ENCODE measurements around the gene NFASC.

NFASC gene

DNA sequence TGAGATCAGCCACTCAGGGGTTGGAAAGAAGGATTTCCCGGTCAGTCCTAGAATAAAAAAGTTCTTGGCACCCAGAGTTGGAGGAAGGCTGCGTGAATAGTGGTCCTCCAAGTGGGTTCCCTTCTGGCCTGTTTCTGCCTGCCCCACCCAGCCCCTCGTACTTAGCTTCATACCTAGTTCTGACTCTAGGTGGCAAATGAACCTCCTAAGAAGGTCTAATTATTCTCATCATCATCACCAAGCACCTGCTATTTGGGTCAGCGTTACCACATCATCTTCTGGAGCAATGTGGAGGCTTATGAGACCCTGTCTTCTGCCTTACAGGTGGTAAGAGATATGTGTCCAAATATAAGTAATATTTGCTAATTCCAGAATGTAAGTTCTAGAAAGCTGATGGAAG is 35.9 kb upstream of the NFASC start:
- CTCF ChIA-PET: interaction anchor here (1.2 kb wide), 1 partner anchor 107 kb away, joined by 3 read pairs; no protein-coding TSS in a partner anchor
- Histone ChIP-seq H3K9me3 (ENCODE audit: control insufficient read depth, insufficient read depth, low read depth, low read length) (no peaks in the 10 kb centered on the region), H3K4me1 (ENCODE audit: control insufficient read depth, insufficient read depth, low read length) (no peaks in the 10 kb centered on the region), H3K4me3 (ENCODE audit: low read depth, low read length) (no peak overlapping the region), H3K36me3 (ENCODE audit: control insufficient read depth in 2 of 2, insufficient read depth in 1 of 2, low read length in 2 of 2) (no peaks in the 10 kb centered on the region), H3K27ac (ENCODE audit: extremely low read depth, low read depth, low read length) (no peak overlapping the region)
- POLR2A ChIA-PET: no interaction called here
- TF ChIP-seq ZNF843 (tag by site-specific recombination; IDR thresholded peaks at IDR 0.05) (no peak), ZNF777 (tag by site-specific recombination; IDR thresholded peaks at IDR 0.05; ENCODE audit: borderline replicate concordance) (no peak), BCL11A (tag by site-specific recombination; IDR thresholded peaks at IDR 0.05; ENCODE audit: low read depth) (no peak), ZNF112 (tag by site-specific recombination; IDR thresholded peaks at IDR 0.05) (no peak), ZNF629 (tag by site-specific recombination; IDR thresholded peaks at IDR 0.05) (no peak), ZNF214 (tag by site-specific recombination; IDR thresholded peaks at IDR 0.05; ENCODE audit: borderline replicate concordance) (no peak), KLF16 (tag by site-specific recombination; IDR thresholded peaks at IDR 0.05) (no peak), ZNF776 (tag by site-specific recombination; IDR thresholded peaks at IDR 0.05; ENCODE audit: borderline replicate concordance) (no peak)
- TF ChIP-seq, protein P1, sequence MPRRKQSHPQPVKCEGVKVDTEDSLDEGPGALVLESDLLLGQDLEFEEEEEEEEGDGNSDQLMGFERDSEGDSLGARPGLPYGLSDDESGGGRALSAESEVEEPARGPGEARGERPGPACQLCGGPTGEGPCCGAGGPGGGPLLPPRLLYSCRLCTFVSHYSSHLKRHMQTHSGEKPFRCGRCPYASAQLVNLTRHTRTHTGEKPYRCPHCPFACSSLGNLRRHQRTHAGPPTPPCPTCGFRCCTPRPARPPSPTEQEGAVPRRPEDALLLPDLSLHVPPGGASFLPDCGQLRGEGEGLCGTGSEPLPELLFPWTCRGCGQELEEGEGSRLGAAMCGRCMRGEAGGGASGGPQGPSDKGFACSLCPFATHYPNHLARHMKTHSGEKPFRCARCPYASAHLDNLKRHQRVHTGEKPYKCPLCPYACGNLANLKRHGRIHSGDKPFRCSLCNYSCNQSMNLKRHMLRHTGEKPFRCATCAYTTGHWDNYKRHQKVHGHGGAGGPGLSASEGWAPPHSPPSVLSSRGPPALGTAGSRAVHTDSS (tag by site-specific recombination; IDR thresholded peaks at IDR 0.05): no peak
- TF ChIP-seq, protein P2, sequence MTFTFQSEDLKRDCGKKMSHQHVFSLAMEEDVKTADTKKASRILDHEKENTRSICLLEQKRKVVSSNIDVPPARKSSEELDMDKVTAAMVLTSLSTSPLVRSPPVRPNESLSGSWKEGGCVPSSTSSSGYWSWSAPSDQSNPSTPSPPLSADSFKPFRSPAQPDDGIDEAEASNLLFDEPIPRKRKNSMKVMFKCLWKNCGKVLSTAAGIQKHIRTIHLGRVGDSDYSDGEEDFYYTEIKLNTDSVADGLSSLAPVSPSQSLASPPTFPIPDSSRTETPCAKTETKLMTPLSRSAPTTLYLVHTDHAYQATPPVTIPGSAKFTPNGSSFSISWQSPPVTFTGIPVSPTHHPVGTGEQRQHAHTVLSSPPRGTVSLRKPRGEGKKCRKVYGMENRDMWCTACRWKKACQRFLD (tag by site-specific recombination; IDR thresholded peaks at IDR 0.05): no peak
- TF ChIP-seq, protein P3, sequence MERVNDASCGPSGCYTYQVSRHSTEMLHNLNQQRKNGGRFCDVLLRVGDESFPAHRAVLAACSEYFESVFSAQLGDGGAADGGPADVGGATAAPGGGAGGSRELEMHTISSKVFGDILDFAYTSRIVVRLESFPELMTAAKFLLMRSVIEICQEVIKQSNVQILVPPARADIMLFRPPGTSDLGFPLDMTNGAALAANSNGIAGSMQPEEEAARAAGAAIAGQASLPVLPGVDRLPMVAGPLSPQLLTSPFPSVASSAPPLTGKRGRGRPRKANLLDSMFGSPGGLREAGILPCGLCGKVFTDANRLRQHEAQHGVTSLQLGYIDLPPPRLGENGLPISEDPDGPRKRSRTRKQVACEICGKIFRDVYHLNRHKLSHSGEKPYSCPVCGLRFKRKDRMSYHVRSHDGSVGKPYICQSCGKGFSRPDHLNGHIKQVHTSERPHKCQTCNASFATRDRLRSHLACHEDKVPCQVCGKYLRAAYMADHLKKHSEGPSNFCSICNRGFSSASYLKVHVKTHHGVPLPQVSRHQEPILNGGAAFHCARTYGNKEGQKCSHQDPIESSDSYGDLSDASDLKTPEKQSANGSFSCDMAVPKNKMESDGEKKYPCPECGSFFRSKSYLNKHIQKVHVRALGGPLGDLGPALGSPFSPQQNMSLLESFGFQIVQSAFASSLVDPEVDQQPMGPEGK (tag by site-specific recombination; IDR thresholded peaks at IDR 0.05): no peak
- TF ChIP-seq, protein P4, sequence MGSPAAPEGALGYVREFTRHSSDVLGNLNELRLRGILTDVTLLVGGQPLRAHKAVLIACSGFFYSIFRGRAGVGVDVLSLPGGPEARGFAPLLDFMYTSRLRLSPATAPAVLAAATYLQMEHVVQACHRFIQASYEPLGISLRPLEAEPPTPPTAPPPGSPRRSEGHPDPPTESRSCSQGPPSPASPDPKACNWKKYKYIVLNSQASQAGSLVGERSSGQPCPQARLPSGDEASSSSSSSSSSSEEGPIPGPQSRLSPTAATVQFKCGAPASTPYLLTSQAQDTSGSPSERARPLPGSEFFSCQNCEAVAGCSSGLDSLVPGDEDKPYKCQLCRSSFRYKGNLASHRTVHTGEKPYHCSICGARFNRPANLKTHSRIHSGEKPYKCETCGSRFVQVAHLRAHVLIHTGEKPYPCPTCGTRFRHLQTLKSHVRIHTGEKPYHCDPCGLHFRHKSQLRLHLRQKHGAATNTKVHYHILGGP (tag by site-specific recombination; IDR thresholded peaks at IDR 0.05): no peak
- TF ChIP-seq, protein P5, sequence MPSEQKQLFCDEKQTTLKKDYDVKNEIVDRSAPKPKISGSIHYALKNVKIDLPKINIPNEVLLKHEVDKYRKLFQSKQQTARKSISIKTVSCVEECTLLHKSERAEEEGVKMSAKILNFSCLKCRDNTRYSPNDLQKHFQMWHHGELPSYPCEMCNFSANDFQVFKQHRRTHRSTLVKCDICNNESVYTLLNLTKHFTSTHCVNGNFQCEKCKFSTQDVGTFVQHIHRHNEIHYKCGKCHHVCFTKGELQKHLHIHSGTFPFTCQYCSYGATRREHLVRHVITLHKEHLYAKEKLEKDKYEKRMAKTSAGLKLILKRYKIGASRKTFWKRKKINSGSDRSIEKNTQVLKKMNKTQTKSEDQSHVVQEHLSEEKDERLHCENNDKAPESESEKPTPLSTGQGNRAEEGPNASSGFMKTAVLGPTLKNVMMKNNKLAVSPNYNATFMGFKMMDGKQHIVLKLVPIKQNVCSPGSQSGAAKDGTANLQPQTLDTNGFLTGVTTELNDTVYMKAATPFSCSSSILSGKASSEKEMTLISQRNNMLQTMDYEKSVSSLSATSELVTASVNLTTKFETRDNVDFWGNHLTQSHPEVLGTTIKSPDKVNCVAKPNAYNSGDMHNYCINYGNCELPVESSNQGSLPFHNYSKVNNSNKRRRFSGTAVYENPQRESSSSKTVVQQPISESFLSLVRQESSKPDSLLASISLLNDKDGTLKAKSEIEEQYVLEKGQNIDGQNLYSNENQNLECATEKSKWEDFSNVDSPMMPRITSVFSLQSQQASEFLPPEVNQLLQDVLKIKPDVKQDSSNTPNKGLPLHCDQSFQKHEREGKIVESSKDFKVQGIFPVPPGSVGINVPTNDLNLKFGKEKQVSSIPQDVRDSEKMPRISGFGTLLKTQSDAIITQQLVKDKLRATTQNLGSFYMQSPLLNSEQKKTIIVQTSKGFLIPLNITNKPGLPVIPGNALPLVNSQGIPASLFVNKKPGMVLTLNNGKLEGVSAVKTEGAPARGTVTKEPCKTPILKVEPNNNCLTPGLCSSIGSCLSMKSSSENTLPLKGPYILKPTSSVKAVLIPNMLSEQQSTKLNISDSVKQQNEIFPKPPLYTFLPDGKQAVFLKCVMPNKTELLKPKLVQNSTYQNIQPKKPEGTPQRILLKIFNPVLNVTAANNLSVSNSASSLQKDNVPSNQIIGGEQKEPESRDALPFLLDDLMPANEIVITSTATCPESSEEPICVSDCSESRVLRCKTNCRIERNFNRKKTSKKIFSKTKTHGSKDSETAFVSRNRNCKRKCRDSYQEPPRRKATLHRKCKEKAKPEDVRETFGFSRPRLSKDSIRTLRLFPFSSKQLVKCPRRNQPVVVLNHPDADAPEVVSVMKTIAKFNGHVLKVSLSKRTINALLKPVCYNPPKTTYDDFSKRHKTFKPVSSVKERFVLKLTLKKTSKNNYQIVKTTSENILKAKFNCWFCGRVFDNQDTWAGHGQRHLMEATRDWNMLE (tag by site-specific recombination; conservative IDR thresholded peaks at IDR 0.05; ENCODE audit: low read depth): no peak

DNA sequence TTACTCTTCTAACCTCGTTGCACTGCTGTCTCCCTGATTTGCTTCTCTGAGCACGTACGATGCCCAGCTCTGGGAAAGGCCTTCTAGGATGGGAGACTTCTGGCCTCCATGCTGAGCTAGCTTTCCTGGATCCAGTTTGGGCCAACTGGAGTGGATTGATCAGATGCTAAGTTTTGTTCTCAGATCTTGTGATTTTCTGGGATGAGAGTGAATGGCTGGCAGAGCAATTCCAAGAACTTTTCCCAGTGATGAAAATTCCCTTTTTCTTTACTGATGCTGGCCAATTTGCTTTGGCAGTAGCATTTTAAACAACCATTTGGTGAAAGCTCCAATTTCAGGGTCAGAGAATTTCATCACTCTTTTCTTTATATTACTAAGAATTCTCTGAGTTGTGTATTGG is 34.9 kb upstream of the NFASC start:
- no peaks in the 10 kb centered on the region for H3K9me3 ChIP-seq (ENCODE audit: control insufficient read depth, insufficient read depth, low read depth, low read length)
- no peak overlapping the region for H3K4me3 ChIP-seq (ENCODE audit: low read depth, low read length)
- ChIA-PET CTCF (interaction anchor here (0.9 kb wide), 2 partner anchors 92 to 105 kb away, joined by 3 read pairs; no protein-coding TSS in a partner anchor), POLR2A (no interaction called here)
- TF ChIP-seq KLF16 (tag by site-specific recombination; IDR thresholded peaks at IDR 0.05) (no peak), ZNF701 (tag by site-specific recombination; IDR thresholded peaks at IDR 0.05) (no peak), PRDM1 (tag by site-specific recombination; IDR thresholded peaks at IDR 0.05) (no peak), SP2 (tag by site-specific recombination; IDR thresholded peaks at IDR 0.05) (no peak), ZNF138 (tag by site-specific recombination; IDR thresholded peaks at IDR 0.05; ENCODE audit: borderline replicate concordance) (no peak), KLF7 (tag by site-specific recombination; IDR thresholded peaks at IDR 0.05; ENCODE audit: borderline replicate concordance) (no peak), ZSCAN30 (tag by site-specific recombination; IDR thresholded peaks at IDR 0.05) (no peak), HOXC10 (CRISPR knock-in tag; IDR thresholded peaks at IDR 0.05) (no peak), ZNF292 (tag by site-specific recombination; IDR thresholded peaks at IDR 0.05; ENCODE audit: borderline replicate concordance, low read depth) (no peak), ZNF169 (tag by site-specific recombination; IDR thresholded peaks at IDR 0.05) (no peak), RBAK (tag by site-specific recombination; IDR thresholded peaks at IDR 0.05) (no peak)
- H3K36me3 ChIP-seq (ENCODE audit: control insufficient read depth in 2 of 2, insufficient read depth in 1 of 2, low read length in 2 of 2): no peaks in the 10 kb centered on the region
- H3K27ac ChIP-seq (ENCODE audit: extremely low read depth, low read depth, low read length): no peak overlapping the region
- no peaks in the 10 kb centered on the region for H3K4me1 ChIP-seq (ENCODE audit: control insufficient read depth, insufficient read depth, low read length)
